ENCODE data around the gene TNS3. TPM values are rescaled to one million over a fixed set of nuclear protein-coding genes. Genes with fewer than 3 reads are reported as not detected.

Gene TNS3
- total and polyA plus RNA-seq, 2 donors (not counting 1 experiment from before 2014, with no cell fraction given), result 11.4 to 77.5 TPM

DNA sequence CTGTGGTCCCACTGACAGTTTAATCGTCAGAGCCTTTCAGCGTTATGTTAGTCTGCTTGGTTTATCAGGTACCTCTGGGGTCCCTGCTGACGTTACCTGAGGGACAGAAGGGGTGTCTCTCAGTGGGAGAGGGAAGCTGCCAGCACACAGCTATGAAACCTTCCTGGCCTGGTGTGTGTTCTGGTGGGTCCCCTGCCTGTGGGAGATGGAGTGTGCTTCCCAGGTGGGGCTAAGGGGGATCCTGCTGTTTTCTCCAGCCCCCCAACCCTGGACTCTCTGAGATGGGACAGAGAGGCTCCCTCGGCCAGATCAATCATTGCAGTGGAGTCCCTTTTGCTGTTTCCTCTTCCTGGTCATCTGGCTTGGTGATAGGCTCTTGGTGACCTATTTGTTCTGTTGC lies 308.8 kb downstream of the TNS3 start:
- Mint-ChIP-seq H3K27ac (no peak overlapping the region), H3K4me1 (no peaks in the 10 kb centered on the region), H3K27me3 (no peaks in the 10 kb centered on the region), H3K4me3 (no peak overlapping the region), H3K9me3 (ENCODE audit: insufficient read depth) (no peaks in the 10 kb centered on the region)
- Histone ChIP-seq H3K4me2 (replicated peaks; ENCODE audit: low read depth, low read length, poor library complexity, severe bottlenecking) (no peak overlapping the region), H3K27me3 (replicated peaks in 1 of 4; ENCODE audit: control extremely low read depth in 1 of 4, control insufficient read depth in 3 of 4, insufficient read depth in 4 of 4, low read length in 3 of 4) (no peaks in the 10 kb centered on the region), H3K4me1 (ENCODE audit: control insufficient read depth in 2 of 2, insufficient read depth in 2 of 2, low read length in 2 of 2) (no peaks in the 10 kb centered on the region), H3K4me3 (ENCODE audit: control extremely low read depth in 1 of 5, extremely low read depth in 1 of 5, insufficient read depth in 1 of 5, low read depth in 2 of 5, low read length in 4 of 5) (no peak overlapping the region), H3K9me3 (ENCODE audit: control extremely low read depth in 1 of 3, control insufficient read depth in 2 of 3, insufficient read depth in 1 of 3, low read length in 2 of 3) (no peaks in the 10 kb centered on the region), H4K20me1 (ENCODE audit: control insufficient read depth, insufficient read depth, low read length, poor library complexity, severe bottlenecking) (no peaks in the 10 kb centered on the region), H2AFZ (ENCODE audit: insufficient read depth, low read depth, low read length, poor library complexity, severe bottlenecking) (no peak overlapping the region), H3K27ac (ENCODE audit: low read length in 2 of 2) (no peak overlapping the region), H3K9ac (ENCODE audit: low read length) (no peak overlapping the region), H3K79me2 (ENCODE audit: control insufficient read depth, insufficient read depth, low read length) (no peaks in the 10 kb centered on the region), H3K36me3 (replicated peaks in 1 of 2; ENCODE audit: control extremely low read depth in 1 of 2, control insufficient read depth in 1 of 2, extremely low read depth in 1 of 2, insufficient read depth in 2 of 2, low read length in 1 of 2) (peaks cover 0 to 14% of the 10 kb centered on the region in 2 experiments)
- ChIA-PET POLR2A (no interaction called here), CTCF (no interaction called here)
- no peak for TF ChIP-seq CTCF (IDR thresholded peaks at IDR 0.05)
- TF ChIP-seq EZH2 (IDR thresholded peaks at IDR 0.05; ENCODE audit: borderline replicate concordance, insufficient read depth, low read depth, low read length, poor library complexity, severe bottlenecking), result no peak
- DNase-seq, result no peak
- intact Hi-C loops (cut with micrococcal nuclease), result no loop called here
- 95% methylated on average over 4 of the region's 4 CpGs for WGBS (ENCODE audit: insufficient coverage)
- no peak for ATAC-seq (ENCODE audit: low read depth)

- CTCF ChIA-PET, result no interaction called here
- Histone ChIP-seq H3K9ac (ENCODE audit: low read length) (no peak overlapping the region), H3K36me3 (replicated peaks in 1 of 2; ENCODE audit: control extremely low read depth in 1 of 2, control insufficient read depth in 1 of 2, extremely low read depth in 1 of 2, insufficient read depth in 2 of 2, low read length in 1 of 2) (peaks cover 0 to 6% of the 10 kb centered on the region in 2 experiments), H4K20me1 (ENCODE audit: control insufficient read depth, insufficient read depth, low read length, poor library complexity, severe bottlenecking) (no peaks in the 10 kb centered on the region), H3K27ac (ENCODE audit: low read length in 2 of 2) (no peak overlapping the region), H3K9me3 (ENCODE audit: control extremely low read depth in 1 of 3, control insufficient read depth in 2 of 3, insufficient read depth in 1 of 3, low read length in 2 of 3) (no peaks in the 10 kb centered on the region), H2AFZ (ENCODE audit: insufficient read depth, low read depth, low read length, poor library complexity, severe bottlenecking) (no peak overlapping the region), H3K27me3 (replicated peaks in 1 of 4; ENCODE audit: control extremely low read depth in 1 of 4, control insufficient read depth in 3 of 4, insufficient read depth in 4 of 4, low read length in 3 of 4) (no peaks in the 10 kb centered on the region), H3K79me2 (ENCODE audit: control insufficient read depth, insufficient read depth, low read length) (no peaks in the 10 kb centered on the region), H3K4me2 (replicated peaks; ENCODE audit: low read depth, low read length, poor library complexity, severe bottlenecking) (no peak overlapping the region), H3K4me1 (ENCODE audit: control insufficient read depth in 2 of 2, insufficient read depth in 2 of 2, low read length in 2 of 2) (no peaks in the 10 kb centered on the region), H3K4me3 (ENCODE audit: control extremely low read depth in 1 of 5, extremely low read depth in 1 of 5, insufficient read depth in 1 of 5, low read depth in 2 of 5, low read length in 4 of 5) (no peak overlapping the region)
- Mint-ChIP-seq H3K4me1 (no peaks in the 10 kb centered on the region), H3K27ac (no peak overlapping the region), H3K4me3 (no peak overlapping the region), H3K9me3 (ENCODE audit: insufficient read depth) (no peaks in the 10 kb centered on the region), H3K27me3 (no peaks in the 10 kb centered on the region)
- DNase-seq (no peak), ATAC-seq (ENCODE audit: low read depth) (no peak)
- POLR2A ChIA-PET, result no interaction called here
- no CpG with 5 or more reads among the region's 3 CpGs for WGBS (ENCODE audit: insufficient coverage)
- TF ChIP-seq EZH2 (IDR thresholded peaks at IDR 0.05; ENCODE audit: borderline replicate concordance, insufficient read depth, low read depth, low read length, poor library complexity, severe bottlenecking) (no peak), CTCF (IDR thresholded peaks at IDR 0.05) (no peak)
- intact Hi-C loops (cut with micrococcal nuclease), result no loop called here
Observed at GRCh38 chr7:47271749-47272148, 310.2 kb downstream of the TNS3 start.

Data from B cell (primary cell).